ENCODE results near the gene KLRC3. TPM values are rescaled to one million over a fixed set of nuclear protein-coding genes. Genes with fewer than 3 reads are reported as not detected.
"Not testable (repeated sequence)": the region's sequence is repeated elsewhere in the genome, so short reads cannot be mapped to it uniquely, and the experiment has no call there.

Gene KLRC3
- total RNA-seq, 1 donor from 2014 or later, result 6.7 TPM

- Mint-ChIP-seq H3K36me3 (ENCODE audit: unreplicated experiment) (peaks cover 8% of the 10 kb centered on the region), H3K27me3 (ENCODE audit: unreplicated experiment) (no peaks in the 10 kb centered on the region), H3K4me1 (ENCODE audit: unreplicated experiment) (peaks cover 80% of the 10 kb centered on the region), H3K4me3 (ENCODE audit: unreplicated experiment) (peak overlapping the region; percentile 38), H3K27ac (ENCODE audit: unreplicated experiment) (peak overlapping the region; percentile 93), H3K9me3 (ENCODE audit: unreplicated experiment) (no peaks in the 10 kb centered on the region)
- no peak for TF ChIP-seq CTCF (IDR thresholded peaks at IDR 0.05)
- DNase-seq (ENCODE audit: extremely low spot score, unreplicated experiment), result peak; percentile 87
These were observed 24.9 kb downstream of the KLRC3 start for GRCh38 chr12:10395390-10395998.

GRCh38 chr12:10394531-10395152, 25.8 kb downstream of the KLRC3 start:
- H3K27me3 Mint-ChIP-seq (ENCODE audit: unreplicated experiment); H3K9me3 Mint-ChIP-seq (ENCODE audit: unreplicated experiment); H3K4me3 Mint-ChIP-seq (ENCODE audit: unreplicated experiment); H3K36me3 Mint-ChIP-seq (ENCODE audit: unreplicated experiment); DNase-seq (ENCODE audit: extremely low spot score, unreplicated experiment): not testable (repeated sequence)
- Mint-ChIP-seq H3K27ac (ENCODE audit: unreplicated experiment) (peak overlapping the region; percentile 93), H3K4me1 (ENCODE audit: unreplicated experiment) (peaks cover 82% of the 10 kb centered on the region)

GRCh38 chr12:10393291-10393690, 27.1 kb downstream of the KLRC3 start:
- Mint-ChIP-seq H3K4me3 (ENCODE audit: unreplicated experiment) (no peak overlapping the region), H3K36me3 (ENCODE audit: unreplicated experiment) (no peaks in the 10 kb centered on the region), H3K27ac (ENCODE audit: unreplicated experiment) (peak overlapping the region; percentile 91), H3K27me3 (ENCODE audit: unreplicated experiment) (no peaks in the 10 kb centered on the region), H3K4me1 (ENCODE audit: unreplicated experiment) (peaks cover 87% of the 10 kb centered on the region), H3K9me3 (ENCODE audit: unreplicated experiment) (no peaks in the 10 kb centered on the region)
- TF ChIP-seq CTCF (IDR thresholded peaks at IDR 0.05), result no peak
- no peak for DNase-seq (ENCODE audit: extremely low spot score, unreplicated experiment)

- peak overlapping the region; percentile 91 for H3K27ac Mint-ChIP-seq (ENCODE audit: unreplicated experiment)
- TF ChIP-seq CTCF (IDR thresholded peaks at IDR 0.05), result no peak
- no peaks in the 10 kb centered on the region for H3K27me3 Mint-ChIP-seq (ENCODE audit: unreplicated experiment)
- no peaks in the 10 kb centered on the region for H3K9me3 Mint-ChIP-seq (ENCODE audit: unreplicated experiment)
- H3K36me3 Mint-ChIP-seq (ENCODE audit: unreplicated experiment), result no peaks in the 10 kb centered on the region
- DNase-seq (ENCODE audit: extremely low spot score, unreplicated experiment), result peak; percentile 90
- peak overlapping the region; percentile 57 for H3K4me3 Mint-ChIP-seq (ENCODE audit: unreplicated experiment)
- H3K4me1 Mint-ChIP-seq (ENCODE audit: unreplicated experiment), result peaks cover 83% of the 10 kb centered on the region
These were observed 27.9 kb downstream of the KLRC3 start for GRCh38 chr12:10392394-10392930.

- DNase-seq (ENCODE audit: extremely low spot score, unreplicated experiment); H3K9me3 Mint-ChIP-seq (ENCODE audit: unreplicated experiment); H3K4me3 Mint-ChIP-seq (ENCODE audit: unreplicated experiment); H3K27ac Mint-ChIP-seq (ENCODE audit: unreplicated experiment); H3K27me3 Mint-ChIP-seq (ENCODE audit: unreplicated experiment); H3K36me3 Mint-ChIP-seq (ENCODE audit: unreplicated experiment): not testable (repeated sequence)
- peaks cover 78% of the 10 kb centered on the region for H3K4me1 Mint-ChIP-seq (ENCODE audit: unreplicated experiment)
These were observed 29.4 kb downstream of the KLRC3 start for GRCh38 chr12:10390991-10391390.

- Mint-ChIP-seq H3K36me3 (ENCODE audit: unreplicated experiment) (peaks cover 3% of the 10 kb centered on the region), H3K27ac (ENCODE audit: unreplicated experiment) (peak within 1 kb of the TSS; percentile 88), H3K9me3 (ENCODE audit: unreplicated experiment) (peaks cover 1% of the 10 kb centered on the region), H3K4me1 (ENCODE audit: unreplicated experiment) (peaks cover 77% of the 10 kb centered on the region), H3K27me3 (ENCODE audit: unreplicated experiment) (no peaks in the 10 kb centered on the region), H3K4me3 (ENCODE audit: unreplicated experiment) (peak within 1 kb of the TSS; percentile 55)
- DNase-seq (ENCODE audit: extremely low spot score, unreplicated experiment), result no peak
- TF ChIP-seq CTCF (IDR thresholded peaks at IDR 0.05), result no peak
These were observed 30.5 kb downstream of the KLRC3 start, which contains the start of gene KLRK1 for GRCh38 chr12:10389904-10390303. Gene KLRK1 (minus strand): TSS chr12:10390041. CDS start chr12:10388810, 1,231 bp downstream.

All from osteocyte (in vitro differentiated cells).